ENCODE measurements around the gene CFAP99.
A peak's percentile ranks its signal among the peaks of the same experiment; 100 is the strongest.
"Not testable (repeated sequence)": the region's sequence is repeated elsewhere in the genome, so short reads cannot be mapped to it uniquely, and the experiment has no call there.

Gene CFAP99

DNA sequence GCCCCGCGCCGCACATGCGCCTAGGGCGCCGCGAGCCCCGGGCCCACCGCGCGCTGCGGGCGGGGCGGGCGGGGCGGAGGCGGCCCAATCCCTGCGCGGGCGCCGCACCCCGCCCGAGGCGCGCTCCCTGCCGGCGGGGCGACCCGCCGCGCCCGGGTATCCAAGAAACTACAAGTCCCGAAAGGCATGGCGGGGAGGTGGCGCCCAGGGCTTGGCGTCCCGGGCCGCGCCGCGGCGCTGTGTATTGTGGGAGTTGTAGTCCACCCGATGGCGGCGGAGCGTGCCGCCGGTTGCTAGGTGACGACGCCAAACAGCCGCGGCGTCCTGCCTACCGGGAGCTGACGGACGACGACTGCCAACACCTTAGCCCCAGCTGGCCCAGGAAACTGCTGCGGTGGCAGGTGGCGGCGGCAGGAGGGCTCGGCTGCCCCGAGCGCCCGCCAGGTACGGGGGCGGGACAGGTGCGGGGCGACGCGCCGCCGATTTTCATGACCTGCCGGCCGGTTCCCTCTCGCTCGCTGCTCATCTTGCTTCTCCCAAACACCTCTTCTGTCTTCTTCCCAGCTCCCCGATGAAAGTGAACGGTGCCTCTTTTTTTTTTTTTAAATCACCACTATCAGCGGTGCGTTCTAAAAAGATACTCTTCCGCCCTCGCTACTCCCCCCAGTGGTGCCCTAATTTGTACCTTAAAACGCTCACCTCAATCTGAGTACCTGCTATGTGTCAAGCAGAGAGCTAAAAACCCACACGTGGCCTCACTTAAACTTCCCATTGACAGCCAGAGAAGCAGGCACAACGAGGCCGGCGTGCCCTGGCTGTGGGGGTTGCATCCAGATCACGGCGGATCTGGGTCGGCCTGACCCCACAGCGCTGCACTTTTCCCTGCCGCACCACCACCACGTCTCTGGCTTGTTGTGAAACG lies at the start of gene CFAP99:
Gene CFAP99 (plus strand): TSS at position 306 of the 922 bp plus-strand sequence.
- peak; percentile 94 for DNase-seq

DNA sequence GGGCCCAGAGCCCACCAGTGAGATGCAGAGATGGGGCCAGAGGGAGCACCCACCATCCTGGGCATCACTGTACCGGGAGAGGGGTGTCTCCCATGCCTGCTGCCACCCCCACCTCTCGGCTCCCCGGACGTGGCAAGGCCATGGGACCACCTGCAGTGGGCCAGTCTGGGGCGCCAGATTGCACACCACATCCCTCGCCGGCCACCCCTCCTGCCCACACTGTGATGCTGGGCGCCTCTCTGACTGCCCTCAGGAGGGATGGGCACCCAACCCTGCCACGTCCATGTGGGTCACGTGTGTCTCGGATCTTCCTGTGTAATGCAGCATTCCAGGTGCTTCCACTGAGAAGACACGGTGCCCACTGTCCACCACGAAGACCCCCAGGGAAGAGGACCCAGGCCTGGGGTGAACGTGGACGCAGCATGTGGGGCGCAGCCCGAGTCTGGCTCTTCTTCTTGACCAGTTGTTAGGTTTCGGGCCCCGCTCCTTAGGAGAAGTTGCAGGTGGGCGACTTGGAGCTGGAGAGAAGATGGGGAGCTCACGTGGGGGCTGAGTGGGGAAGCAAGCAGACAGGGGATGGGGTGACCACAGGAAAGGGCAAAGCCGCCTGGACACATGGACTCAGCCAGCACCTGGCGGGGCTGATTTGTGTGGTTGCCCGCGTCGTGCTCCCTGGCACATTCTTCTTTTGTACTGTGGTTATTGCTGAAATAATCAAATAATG lies 48.0 kb upstream of the CFAP99 start:
- no peak for DNase-seq

GRCh38 chr4:2371765-2372487 lies 46.8 kb upstream of the CFAP99 start:
- no peak for DNase-seq

- DNase-seq: no peak
Observed at GRCh38 chr4:2372488-2373030, 46.2 kb upstream of the CFAP99 start.

DNA sequence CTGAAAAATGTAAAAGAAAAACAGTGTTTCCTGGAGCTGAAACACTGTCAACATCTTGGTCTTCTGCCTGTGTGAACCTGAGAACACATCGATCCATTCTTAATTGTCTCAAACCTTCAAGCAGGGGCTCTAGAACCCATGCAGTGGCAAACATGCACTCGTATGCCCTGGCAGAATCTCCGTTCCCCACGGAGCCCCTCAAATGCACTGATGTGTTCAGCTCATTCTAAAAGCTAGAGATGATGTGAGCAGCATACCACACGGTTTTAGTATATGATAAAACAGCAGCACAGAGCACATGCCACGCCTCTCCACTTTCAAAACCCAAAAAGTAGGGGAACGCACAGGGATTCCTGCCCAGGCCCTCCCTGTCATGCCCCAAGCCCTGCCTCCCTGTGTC lies 45.2 kb upstream of the CFAP99 start:
- DNase-seq: no peak

DNA sequence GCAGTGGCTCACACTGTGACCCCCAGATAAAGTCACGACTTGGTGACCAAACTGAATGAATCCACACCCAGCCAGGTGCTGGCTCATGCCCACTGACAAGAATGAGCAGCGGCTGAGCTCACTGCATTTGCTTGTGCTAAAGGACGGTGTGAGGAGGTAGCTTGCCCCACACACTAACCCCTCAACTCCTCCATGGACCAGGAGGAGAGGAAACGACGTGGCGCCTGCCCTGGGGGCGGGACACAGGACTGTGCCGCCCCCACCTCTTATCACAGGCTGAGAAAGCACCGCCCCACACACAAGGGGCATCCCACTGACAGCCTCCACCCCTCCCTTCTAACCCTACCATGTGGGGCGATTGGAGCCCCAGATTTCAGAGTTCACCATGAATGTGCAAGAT lies 43.3 kb upstream of the CFAP99 start:
- DNase-seq: no peak

DNA sequence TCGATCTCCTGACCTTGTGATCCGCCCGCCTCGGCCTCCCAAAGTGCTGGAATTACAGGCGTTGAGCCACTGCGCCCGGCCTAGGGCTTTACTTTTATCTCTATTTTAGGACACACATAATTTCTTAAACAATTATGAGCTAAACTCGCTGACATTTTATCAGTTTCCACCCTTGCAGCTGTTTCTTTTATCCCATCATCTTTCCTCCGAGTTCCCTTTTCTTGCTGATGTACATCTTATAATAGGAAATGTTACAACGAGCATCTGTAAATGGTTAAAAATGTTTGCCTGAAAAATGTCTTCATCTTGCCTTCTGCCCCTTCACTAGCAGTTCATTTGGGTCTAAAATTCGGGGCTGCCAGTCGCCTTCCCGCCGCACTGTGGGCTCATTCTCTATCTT lies 41.5 kb upstream of the CFAP99 start:
- DNase-seq: no peak

GRCh38 chr4:2378401-2378800 lies 40.4 kb upstream of the CFAP99 start:
- DNase-seq: no peak

GRCh38 chr4:2378898-2379297 lies 39.9 kb upstream of the CFAP99 start:
- DNase-seq: no peak

GRCh38 chr4:2380589-2380988 lies 38.2 kb upstream of the CFAP99 start:
- DNase-seq: not testable (repeated sequence)

DNA sequence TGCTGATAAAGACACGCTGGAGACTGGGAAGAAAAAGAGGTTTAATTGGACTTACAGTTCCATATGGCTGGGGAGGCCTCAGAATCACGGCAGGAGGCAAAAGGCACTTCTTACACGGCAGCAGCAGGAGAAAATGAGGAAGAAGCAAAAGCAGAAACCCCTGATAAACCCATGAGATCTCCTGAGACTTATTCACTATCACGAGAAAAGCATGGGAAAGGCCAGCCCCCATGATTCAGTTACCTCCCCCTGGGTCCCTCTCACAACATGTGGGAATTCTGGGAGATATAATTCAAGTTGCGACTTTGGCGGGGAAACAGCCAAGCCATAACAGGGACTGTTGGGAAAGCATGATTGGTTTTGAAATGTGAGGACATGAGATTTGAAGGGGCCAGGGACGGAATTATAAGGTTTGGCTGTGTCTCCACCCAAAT lies 36.0 kb upstream of the CFAP99 start:
- DNase-seq: not testable (repeated sequence)

DNA sequence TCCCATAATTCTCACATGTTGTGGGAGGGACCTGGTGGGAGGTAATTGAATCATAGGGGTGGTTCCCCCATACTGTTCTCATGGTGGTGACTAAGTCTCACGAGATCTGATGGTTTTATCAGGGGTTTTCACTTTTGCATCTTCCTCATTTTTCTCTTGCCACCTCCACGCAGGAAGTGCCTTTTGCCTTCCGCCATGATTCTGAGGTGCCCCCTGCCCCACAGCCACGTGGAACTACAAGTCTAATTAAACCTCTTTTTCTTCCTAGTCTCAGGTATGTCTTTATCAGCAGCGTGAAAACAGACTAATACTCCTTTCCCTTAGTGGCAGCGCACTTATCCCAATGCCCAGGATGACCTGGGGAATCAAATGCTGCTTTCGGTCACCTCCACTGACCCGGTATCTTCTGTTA lies 35.5 kb upstream of the CFAP99 start:
- DNase-seq: not testable (repeated sequence)

- no peak for DNase-seq
Observed at GRCh38 chr4:2383760-2384159, 35.0 kb upstream of the CFAP99 start.

GRCh38 chr4:2384245-2384644 lies 34.5 kb upstream of the CFAP99 start:
- DNase-seq: no peak

- DNase-seq: no peak
Observed at GRCh38 chr4:2385516-2385915, 33.2 kb upstream of the CFAP99 start.

GRCh38 chr4:2386717-2387116 lies 32.0 kb upstream of the CFAP99 start:
- DNase-seq: no peak

GRCh38 chr4:2387218-2387617 lies 31.5 kb upstream of the CFAP99 start:
- no peak for DNase-seq

DNA sequence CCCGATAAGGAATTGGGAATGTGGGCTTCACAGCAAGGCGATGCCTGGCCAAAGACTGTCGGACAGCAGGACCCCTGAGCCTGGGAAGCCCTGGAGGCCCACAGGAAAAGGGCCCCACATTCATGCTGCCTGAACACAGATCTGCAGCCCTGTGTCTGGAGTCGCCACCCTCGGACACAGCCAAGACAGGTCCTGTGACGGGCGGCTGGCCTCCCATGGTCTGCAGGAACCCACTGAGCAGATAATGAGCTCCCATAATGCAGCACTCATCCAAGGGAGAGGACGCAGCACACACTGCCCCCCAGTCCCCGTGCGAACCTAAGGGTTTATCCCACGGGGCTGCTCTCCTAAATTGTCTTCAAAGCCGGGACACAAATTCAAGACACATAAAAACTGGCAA lies 30.9 kb upstream of the CFAP99 start:
- no peak for DNase-seq

- no peak for DNase-seq
Observed at GRCh38 chr4:2388429-2389182, 30.1 kb upstream of the CFAP99 start.

DNA sequence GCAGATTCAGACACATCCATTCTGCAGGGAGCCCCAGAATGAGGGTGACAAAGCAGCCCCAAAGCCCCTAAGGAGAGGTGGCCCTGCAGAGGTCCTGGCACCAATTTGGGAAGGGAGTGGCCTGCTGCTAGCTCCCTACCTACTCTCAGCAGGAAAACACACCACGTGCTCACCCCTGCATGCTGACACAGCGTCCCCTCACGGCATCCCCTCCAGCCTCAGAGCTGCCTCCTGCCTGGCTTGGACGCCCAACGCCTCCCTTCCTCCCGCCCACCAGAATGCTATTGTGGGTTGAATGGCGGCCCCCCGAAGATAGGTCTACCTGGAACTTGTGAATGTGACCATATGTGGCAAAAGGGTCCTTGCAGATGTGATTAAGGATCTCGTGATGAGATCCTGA lies 29.1 kb upstream of the CFAP99 start:
- no peak for DNase-seq

DNA sequence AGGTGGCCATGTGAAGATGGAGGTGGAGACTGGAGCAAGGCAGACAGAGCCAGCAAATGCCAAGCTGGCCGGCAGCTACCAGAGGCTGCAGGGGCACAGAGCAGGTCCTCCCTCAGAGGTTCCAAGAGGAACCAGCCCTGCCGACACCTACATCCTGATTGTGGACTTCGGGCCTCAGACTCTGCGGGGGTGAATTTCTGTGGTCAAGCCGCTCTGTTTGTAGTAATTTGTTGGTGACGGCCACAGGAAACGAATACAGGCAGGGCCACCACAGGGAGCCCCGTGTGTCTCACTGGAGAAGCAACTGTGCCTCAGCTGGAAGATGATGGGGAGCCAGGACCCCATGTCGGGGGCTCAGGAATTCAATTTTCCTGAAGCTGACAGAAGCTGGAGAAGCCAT lies 28.6 kb upstream of the CFAP99 start:
- no peak for DNase-seq

GRCh38 chr4:2390784-2391421 lies 27.9 kb upstream of the CFAP99 start:
- peak; percentile 65 for DNase-seq

Data from right hindlimb (tissue), 1 donor.